ENCODE results near the gene GNAI3. TPM values are rescaled to one million over a fixed set of nuclear protein-coding genes. Genes with fewer than 3 reads are reported as not detected.
A peak's percentile ranks its signal among the peaks of the same experiment; 100 is the strongest.

Gene GNAI3
- total and polyA plus RNA-seq, 2 of the 13 experiments (the other 11 are each of a cell fraction or from before 2014, with no cell fraction given), result 4.3 to 9.0 TPM

DNA sequence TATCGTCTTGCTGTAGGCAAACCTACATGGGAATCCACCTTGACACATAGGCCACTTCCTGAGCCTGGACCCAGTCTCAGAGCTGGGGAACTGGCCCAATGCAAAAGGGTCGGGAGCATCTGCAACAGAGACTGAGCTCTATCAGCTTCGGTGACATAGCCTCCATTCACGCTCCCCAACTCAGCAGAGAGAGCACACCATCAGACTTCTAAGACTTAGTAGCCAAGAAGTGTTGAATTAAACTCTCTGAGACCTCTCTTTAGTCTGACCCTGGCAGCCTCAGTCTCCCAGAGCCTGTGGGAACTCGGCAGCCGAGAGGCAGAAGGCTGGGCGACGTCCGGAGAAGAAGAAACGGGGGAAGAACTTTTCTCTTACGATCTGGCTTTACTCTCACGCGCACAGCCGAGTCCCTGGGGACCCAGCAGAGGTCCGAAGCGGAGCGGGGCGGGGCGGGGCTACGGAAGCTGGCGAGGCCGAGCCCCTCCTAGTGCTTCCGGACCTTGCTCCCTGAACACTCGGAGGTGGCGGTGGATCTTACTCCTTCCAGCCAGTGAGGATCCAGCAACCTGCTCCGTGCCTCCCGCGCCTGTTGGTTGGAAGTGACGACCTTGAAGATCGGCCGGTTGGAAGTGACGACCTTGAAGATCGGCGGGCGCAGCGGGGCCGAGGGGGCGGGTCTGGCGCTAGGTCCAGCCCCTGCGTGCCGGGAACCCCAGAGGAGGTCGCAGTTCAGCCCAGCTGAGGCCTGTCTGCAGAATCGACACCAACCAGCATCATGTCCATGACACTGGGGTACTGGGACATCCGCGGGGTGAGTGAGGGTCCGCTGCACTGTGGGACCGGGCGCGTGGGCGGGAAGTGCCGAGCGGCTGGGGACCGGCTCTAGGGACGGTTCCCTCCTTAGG is 107.5 kb downstream of the GNAI3 start, which contains the start of gene GSTM4 (continued):
- peak; percentile 69; the same call in 1 of the 2 replicates for TF ChIP-seq TSC22D2 (CRISPR knock-in tag; IDR thresholded peaks at IDR 0.05; ENCODE audit: borderline replicate concordance)
- TF ChIP-seq, protein P1, sequence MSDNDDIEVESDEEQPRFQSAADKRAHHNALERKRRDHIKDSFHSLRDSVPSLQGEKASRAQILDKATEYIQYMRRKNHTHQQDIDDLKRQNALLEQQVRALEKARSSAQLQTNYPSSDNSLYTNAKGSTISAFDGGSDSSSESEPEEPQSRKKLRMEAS (IDR thresholded peaks at IDR 0.05), result peak; percentile 63; the same call in 1 of the 2 replicates
- peak; percentile 76; the same call in 1 of the 2 replicates for TF ChIP-seq TARDBP (CRISPR knock-in tag; IDR thresholded peaks at IDR 0.05)
- TF ChIP-seq, protein P2, sequence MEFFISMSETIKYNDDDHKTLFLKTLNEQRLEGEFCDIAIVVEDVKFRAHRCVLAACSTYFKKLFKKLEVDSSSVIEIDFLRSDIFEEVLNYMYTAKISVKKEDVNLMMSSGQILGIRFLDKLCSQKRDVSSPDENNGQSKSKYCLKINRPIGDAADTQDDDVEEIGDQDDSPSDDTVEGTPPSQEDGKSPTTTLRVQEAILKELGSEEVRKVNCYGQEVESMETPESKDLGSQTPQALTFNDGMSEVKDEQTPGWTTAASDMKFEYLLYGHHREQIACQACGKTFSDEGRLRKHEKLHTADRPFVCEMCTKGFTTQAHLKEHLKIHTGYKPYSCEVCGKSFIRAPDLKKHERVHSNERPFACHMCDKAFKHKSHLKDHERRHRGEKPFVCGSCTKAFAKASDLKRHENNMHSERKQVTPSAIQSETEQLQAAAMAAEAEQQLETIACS (CRISPR knock-in tag; IDR thresholded peaks at IDR 0.05), result no peak
- no peak for TF ChIP-seq ZNF615 (CRISPR knock-in tag; IDR thresholded peaks at IDR 0.05; ENCODE audit: borderline replicate concordance)
- TF ChIP-seq, protein P3, sequence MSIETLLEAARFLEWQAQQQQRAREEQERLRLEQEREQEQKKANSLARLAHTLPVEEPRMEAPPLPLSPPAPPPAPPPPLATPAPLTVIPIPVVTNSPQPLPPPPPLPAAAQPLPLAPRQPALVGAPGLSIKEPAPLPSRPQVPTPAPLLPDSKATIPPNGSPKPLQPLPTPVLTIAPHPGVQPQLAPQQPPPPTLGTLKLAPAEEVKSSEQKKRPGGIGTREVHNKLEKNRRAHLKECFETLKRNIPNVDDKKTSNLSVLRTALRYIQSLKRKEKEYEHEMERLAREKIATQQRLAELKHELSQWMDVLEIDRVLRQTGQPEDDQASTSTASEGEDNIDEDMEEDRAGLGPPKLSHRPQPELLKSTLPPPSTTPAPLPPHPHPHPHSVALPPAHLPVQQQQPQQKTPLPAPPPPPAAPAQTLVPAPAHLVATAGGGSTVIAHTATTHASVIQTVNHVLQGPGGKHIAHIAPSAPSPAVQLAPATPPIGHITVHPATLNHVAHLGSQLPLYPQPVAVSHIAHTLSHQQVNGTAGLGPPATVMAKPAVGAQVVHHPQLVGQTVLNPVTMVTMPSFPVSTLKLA (IDR thresholded peaks at IDR 0.05), result no peak
- TF ChIP-seq ZNF883 (CRISPR knock-in tag; IDR thresholded peaks at IDR 0.05; ENCODE audit: not compliant biosample characterization), result peak; percentile 67
- TF ChIP-seq, protein P4, sequence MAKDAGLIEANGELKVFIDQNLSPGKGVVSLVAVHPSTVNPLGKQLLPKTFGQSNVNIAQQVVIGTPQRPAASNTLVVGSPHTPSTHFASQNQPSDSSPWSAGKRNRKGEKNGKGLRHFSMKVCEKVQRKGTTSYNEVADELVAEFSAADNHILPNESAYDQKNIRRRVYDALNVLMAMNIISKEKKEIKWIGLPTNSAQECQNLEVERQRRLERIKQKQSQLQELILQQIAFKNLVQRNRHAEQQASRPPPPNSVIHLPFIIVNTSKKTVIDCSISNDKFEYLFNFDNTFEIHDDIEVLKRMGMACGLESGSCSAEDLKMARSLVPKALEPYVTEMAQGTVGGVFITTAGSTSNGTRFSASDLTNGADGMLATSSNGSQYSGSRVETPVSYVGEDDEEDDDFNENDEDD (CRISPR knock-in tag; IDR thresholded peaks at IDR 0.05; ENCODE audit: borderline replicate concordance), result no peak
- TF ChIP-seq, protein P5, sequence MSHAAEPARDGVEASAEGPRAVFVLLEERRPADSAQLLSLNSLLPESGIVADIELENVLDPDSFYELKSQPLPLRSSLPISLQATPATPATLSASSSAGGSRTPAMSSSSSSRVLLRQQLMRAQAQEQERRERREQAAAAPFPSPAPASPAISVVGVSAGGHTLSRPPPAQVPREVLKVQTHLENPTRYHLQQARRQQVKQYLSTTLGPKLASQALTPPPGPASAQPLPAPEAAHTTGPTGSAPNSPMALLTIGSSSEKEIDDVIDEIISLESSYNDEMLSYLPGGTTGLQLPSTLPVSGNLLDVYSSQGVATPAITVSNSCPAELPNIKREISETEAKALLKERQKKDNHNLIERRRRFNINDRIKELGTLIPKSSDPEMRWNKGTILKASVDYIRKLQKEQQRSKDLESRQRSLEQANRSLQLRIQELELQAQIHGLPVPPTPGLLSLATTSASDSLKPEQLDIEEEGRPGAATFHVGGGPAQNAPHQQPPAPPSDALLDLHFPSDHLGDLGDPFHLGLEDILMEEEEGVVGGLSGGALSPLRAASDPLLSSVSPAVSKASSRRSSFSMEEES (CRISPR knock-in tag; IDR thresholded peaks at IDR 0.05), result no peak
- TF ChIP-seq SETDB1 (CRISPR knock-in tag; IDR thresholded peaks at IDR 0.05; ENCODE audit: borderline replicate concordance), result no peak
- TF ChIP-seq NFRKB (IDR thresholded peaks at IDR 0.05), result no peak
- TF ChIP-seq TEAD2 (CRISPR knock-in tag; IDR thresholded peaks at IDR 0.05), result no peak
- peak; percentile 89 for TF ChIP-seq ZMYM4 (CRISPR knock-in tag; IDR thresholded peaks at IDR 0.05)
- no peak for TF ChIP-seq FOXP1 (IDR thresholded peaks at IDR 0.05)
- TF ChIP-seq FOXP1 (CRISPR knock-in tag; IDR thresholded peaks at IDR 0.05), result no peak
- TF ChIP-seq U2AF1 (optimal IDR thresholded peaks at IDR 0.05; ENCODE audit: low read depth, low read length), result no peak
- no peak for TF ChIP-seq ZFAT (CRISPR knock-in tag; conservative IDR thresholded peaks at IDR 0.05)
- TF ChIP-seq PAF1 (CRISPR knock-in tag; IDR thresholded peaks at IDR 0.05), result no peak
- no peak for TF ChIP-seq PLRG1 (conservative IDR thresholded peaks at IDR 0.05)
- TF ChIP-seq, protein P6, sequence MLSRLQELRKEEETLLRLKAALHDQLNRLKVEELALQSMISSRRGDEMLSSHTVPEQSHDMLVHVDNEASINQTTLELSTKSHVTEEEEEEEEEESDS (CRISPR knock-in tag; IDR thresholded peaks at IDR 0.05; ENCODE audit: borderline replicate concordance), result no peak
- TF ChIP-seq, protein P7, sequence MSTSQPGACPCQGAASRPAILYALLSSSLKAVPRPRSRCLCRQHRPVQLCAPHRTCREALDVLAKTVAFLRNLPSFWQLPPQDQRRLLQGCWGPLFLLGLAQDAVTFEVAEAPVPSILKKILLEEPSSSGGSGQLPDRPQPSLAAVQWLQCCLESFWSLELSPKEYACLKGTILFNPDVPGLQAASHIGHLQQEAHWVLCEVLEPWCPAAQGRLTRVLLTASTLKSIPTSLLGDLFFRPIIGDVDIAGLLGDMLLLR (CRISPR knock-in tag; IDR thresholded peaks at IDR 0.05), result peak; percentile 71; the same call in 1 of the 2 replicates
- no peak for TF ChIP-seq ZNF3 (CRISPR knock-in tag; IDR thresholded peaks at IDR 0.05)
